H9 (cell line): Measurements from ENCODE around the gene DCN. TPM values are rescaled to one million over a fixed set of nuclear protein-coding genes. Genes with fewer than 3 reads are reported as not detected.

Source experiments
- DNase-seq: peaks from one replicate; pipeline ENCODE4 v3.0.0-alpha.2; 2017
- H2AFZ ChIP-seq: one replicate; pipeline ENCODE4 v1.6.1; 2013; ENCODE audit warnings: mild to moderate bottlenecking, low read length, control low read depth, moderate library complexity
- H2AK5ac ChIP-seq: 2 replicates; pipeline ENCODE4 v1.6.1; 2013; ENCODE audit warnings: low read length, control low read depth, mixed read lengths; ENCODE audit not compliant: insufficient read length
- H2BK120ac ChIP-seq: one replicate; pipeline ENCODE4 v1.6.1; 2013; ENCODE audit warnings: low read depth, mild to moderate bottlenecking, low read length, control low read depth, inconsistent platforms; ENCODE audit not compliant: poor library complexity, severe bottlenecking
- H2BK12ac ChIP-seq: 2 replicates; pipeline ENCODE4 v1.6.1; 2013; ENCODE audit warnings: low read length, control low read depth, mixed read lengths, low read depth; ENCODE audit not compliant: insufficient read length
- H2BK15ac ChIP-seq: 2 replicates; pipeline ENCODE4 v1.6.1; 2013; ENCODE audit warnings: low read depth, low read length, control low read depth
- H2BK20ac ChIP-seq: one replicate; pipeline ENCODE4 v1.6.1; 2013; ENCODE audit warnings: low read depth, mild to moderate bottlenecking, low read length, control low read depth, inconsistent platforms; ENCODE audit not compliant: poor library complexity, severe bottlenecking
- H2BK5ac ChIP-seq: 2 replicates; pipeline ENCODE4 v1.6.1; 2013; ENCODE audit warnings: low read length, control low read depth, mixed read lengths; ENCODE audit not compliant: insufficient read length
- H3K14ac ChIP-seq: 2 replicates; pipeline ENCODE4 v1.6.1; 2013; ENCODE audit warnings: low read length, control low read depth; ENCODE audit not compliant: insufficient read depth
- H3K18ac ChIP-seq: 2 replicates; pipeline ENCODE4 v1.6.1; 2013; ENCODE audit warnings: low read depth, mild to moderate bottlenecking, mixed read lengths, low read length, control low read depth; ENCODE audit not compliant: insufficient read length
- H3K23ac ChIP-seq: 2 replicates; pipeline ENCODE4 v1.6.1; 2013; ENCODE audit warnings: low read length, control low read depth, mixed read lengths, low read depth; ENCODE audit not compliant: insufficient read length
- H3K23me2 ChIP-seq: 2 replicates; pipeline ENCODE4 v1.6.1; 2013; ENCODE audit warnings: low read depth, mild to moderate bottlenecking, mixed read lengths, low read length, control low read depth; ENCODE audit not compliant: insufficient read length, poor library complexity, severe bottlenecking
- H3K27ac ChIP-seq: 2 replicates; pipeline ENCODE4 v1.5.1; 2013; ENCODE audit warnings: low read length, control low read depth, mixed read lengths, low read depth; ENCODE audit not compliant: insufficient read length
- H3K27me3 ChIP-seq: 2 replicates; pipeline ENCODE4 v1.6.1; 2013; ENCODE audit warnings: low read length, control low read depth, inconsistent platforms; ENCODE audit not compliant: insufficient read depth
- H3K4ac ChIP-seq: 2 replicates; pipeline ENCODE4 v1.6.1; 2013; ENCODE audit warnings: low read depth, mild to moderate bottlenecking, control low read depth, inconsistent platforms, low read length, moderate library complexity
- H3K4me1 ChIP-seq: 2 replicates; pipeline ENCODE4 v1.6.1; 2013; ENCODE audit warnings: low read length, control low read depth, inconsistent platforms; ENCODE audit not compliant: insufficient read depth
- H3K4me2 ChIP-seq: 2 replicates; pipeline ENCODE4 v1.6.1; 2013; ENCODE audit warnings: low read length, control low read depth, mixed read lengths; ENCODE audit not compliant: insufficient read length, insufficient read depth
- H3K56ac ChIP-seq: 2 replicates; pipeline ENCODE4 v1.6.1; 2013; ENCODE audit warnings: low read depth, mild to moderate bottlenecking, mixed read lengths, low read length, control low read depth; ENCODE audit not compliant: insufficient read length
- H3K79me1 ChIP-seq: 2 replicates; pipeline ENCODE4 v1.6.1; 2013; ENCODE audit warnings: low read depth, mild to moderate bottlenecking, moderate library complexity, low read length, control low read depth, inconsistent platforms; ENCODE audit not compliant: insufficient read depth, poor library complexity, severe bottlenecking
- H3K79me2 ChIP-seq: 2 replicates; pipeline ENCODE4 v1.6.1; 2013; ENCODE audit warnings: low read length, control low read depth, inconsistent platforms; ENCODE audit not compliant: insufficient read depth
- H3K9ac ChIP-seq: 2 replicates; pipeline ENCODE4 v1.6.1; 2013; ENCODE audit warnings: low read length, control low read depth, mixed read lengths; ENCODE audit not compliant: insufficient read length; ENCODE audit errors: extremely low read depth
- H3K9me3 ChIP-seq: one replicate; pipeline ENCODE4 v1.6.1; 2013; ENCODE audit warnings: low read depth, low read length, inconsistent platforms; ENCODE audit not compliant: control insufficient read depth
- H3T11ph ChIP-seq: one replicate; pipeline ENCODE4 v1.6.1; 2013; ENCODE audit warnings: mild to moderate bottlenecking, low read length, control low read depth, inconsistent platforms
- H4K20me1 ChIP-seq: one replicate; pipeline ENCODE4 v1.6.1; 2013; ENCODE audit not compliant: control insufficient read depth, insufficient read length, insufficient read depth
- H4K5ac ChIP-seq: 2 replicates; pipeline ENCODE4 v1.6.1; 2013; ENCODE audit warnings: low read depth, mild to moderate bottlenecking, mixed read lengths, low read length, control low read depth; ENCODE audit not compliant: insufficient read length
- H4K8ac ChIP-seq: replicated peaks from 2 replicates; pipeline ENCODE4 v1.6.1; 2013; ENCODE audit warnings: low read length, control low read depth, mixed read lengths, low read depth; ENCODE audit not compliant: insufficient read length
- H4K91ac ChIP-seq: 2 replicates; pipeline ENCODE4 v1.6.1; 2013; ENCODE audit warnings: low read depth, mild to moderate bottlenecking, moderate library complexity, mixed read lengths, low read length, control low read depth; ENCODE audit not compliant: insufficient read length
- H3K27ac Mint-ChIP-seq, 3 experiments: 2 replicates in 2 of 3; 3 replicates in 1 of 3; pipeline ENCODE4 v1.8.0; 2020 to 2021; ENCODE audit warnings: mixed read lengths in 3 of 3, mild to moderate bottlenecking in 1 of 3, moderate library complexity in 1 of 3
- H3K27me3 Mint-ChIP-seq: 2 replicates; pipeline ENCODE4 v1.8.0; 2021; ENCODE audit warnings: low read depth, mild to moderate bottlenecking, moderate library complexity, mixed read lengths
- H3K36me3 Mint-ChIP-seq, 3 experiments: 2 replicates in 2 of 3; 3 replicates in 1 of 3; pipeline ENCODE4 v1.8.0; 2020 to 2021; ENCODE audit warnings: low read depth in 3 of 3, mixed read lengths in 3 of 3; ENCODE audit not compliant: insufficient read depth in 1 of 3
- H3K4me1 Mint-ChIP-seq, 2 experiments: 2 replicates each; pipeline ENCODE4 v1.8.0; 2020; ENCODE audit warnings: mixed read lengths in 2 of 2
- H3K4me3 Mint-ChIP-seq, 2 experiments: 2 replicates in 1 of 2; 3 replicates in 1 of 2; pipeline ENCODE4 v1.8.0; 2020 to 2021; ENCODE audit warnings: mild to moderate bottlenecking in 2 of 2, mixed read lengths in 2 of 2, moderate library complexity in 1 of 2
- H3K9me3 Mint-ChIP-seq, 2 experiments: 2 replicates in 1 of 2; 3 replicates in 1 of 2; pipeline ENCODE4 v1.8.0; 2020; ENCODE audit warnings: mild to moderate bottlenecking in 2 of 2, mixed read lengths in 2 of 2, moderate library complexity in 1 of 2
- CTCF ChIP-seq: fragments of 200-600 bp; sonication (generic); conservative IDR thresholded peaks from 3 replicates; pipeline ENCODE4 v1.8.0; 2021; ENCODE audit warnings: antibody characterized with exemption, mild to moderate bottlenecking
- total RNA-seq: library from RNA; stranded (reverse); gene quantifications from 2 replicates; pipeline ENCODE4 v1.2.1, GENCODE V29; 2021

Gene DCN
- total RNA-seq, 1 experiment from 2014 or later = not detected

DNA sequence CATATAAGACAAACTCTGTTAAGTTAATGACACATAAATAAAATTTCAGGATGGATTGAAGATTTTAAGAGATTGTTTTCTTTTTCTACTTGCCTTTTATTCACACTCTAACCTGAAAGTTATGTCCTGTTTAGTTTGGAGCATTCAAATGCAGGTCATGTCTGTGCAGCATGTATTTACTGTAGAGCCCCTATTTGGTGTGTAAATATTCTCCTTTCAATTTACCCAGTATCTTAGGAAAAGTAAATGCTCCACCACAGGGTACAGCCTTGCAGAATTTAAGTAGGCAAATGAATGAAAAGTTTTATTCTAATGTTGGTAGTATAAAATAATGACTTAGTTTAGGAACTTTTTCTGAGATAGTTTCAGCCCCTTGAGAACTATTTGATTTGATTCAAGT, 6.2 kb upstream of the DCN start:
- H3K14ac ChIP-seq = no peak overlapping the region
- H4K20me1 ChIP-seq = no peaks in the 10 kb centered on the region
- Mint-ChIP-seq H3K27ac (no peak overlapping the region), H3K27me3 (no peaks in the 10 kb centered on the region), H3K9me3 (no peaks in the 10 kb centered on the region; a peak in 1 of 5 replicates), H3K4me1 (peaks cover 0 to 2% of the 10 kb centered on the region in 2 experiments; a peak in 2 of 4 replicates), H3K4me3 (no peak overlapping the region), H3K36me3 (no peaks in the 10 kb centered on the region)
- no peak overlapping the region for H2BK20ac ChIP-seq
- no peak overlapping the region for H3K4ac ChIP-seq
- H3K27me3 ChIP-seq = no peaks in the 10 kb centered on the region
- no peaks in the 10 kb centered on the region for H3K79me1 ChIP-seq
- no peak overlapping the region for H3K23ac ChIP-seq
- no peak overlapping the region for H3K9ac ChIP-seq
- H2BK120ac ChIP-seq = no peak overlapping the region
- H2BK12ac ChIP-seq = no peak overlapping the region
- no peak overlapping the region for H2AFZ ChIP-seq
- H4K8ac ChIP-seq = no peak overlapping the region
- no peak overlapping the region for H4K5ac ChIP-seq
- H3K4me1 ChIP-seq = no peaks in the 10 kb centered on the region
- H3K23me2 ChIP-seq = no peaks in the 10 kb centered on the region
- H2BK15ac ChIP-seq = no peak overlapping the region
- H3K4me2 ChIP-seq = no peak overlapping the region
- H4K91ac ChIP-seq = no peak overlapping the region
- no peak overlapping the region for H3T11ph ChIP-seq
- no peak overlapping the region for H2AK5ac ChIP-seq
- no peak overlapping the region for H3K18ac ChIP-seq
- TF ChIP-seq CTCF = no peak
- H3K79me2 ChIP-seq = no peaks in the 10 kb centered on the region
- DNase-seq = no peak
- H3K27ac ChIP-seq = no peak overlapping the region
- no peak overlapping the region for H3K56ac ChIP-seq
- H3K9me3 ChIP-seq = no peaks in the 10 kb centered on the region
- no peak overlapping the region for H2BK5ac ChIP-seq
